Measurements from ENCODE around the gene CPPED1.

Gene CPPED1

DNA sequence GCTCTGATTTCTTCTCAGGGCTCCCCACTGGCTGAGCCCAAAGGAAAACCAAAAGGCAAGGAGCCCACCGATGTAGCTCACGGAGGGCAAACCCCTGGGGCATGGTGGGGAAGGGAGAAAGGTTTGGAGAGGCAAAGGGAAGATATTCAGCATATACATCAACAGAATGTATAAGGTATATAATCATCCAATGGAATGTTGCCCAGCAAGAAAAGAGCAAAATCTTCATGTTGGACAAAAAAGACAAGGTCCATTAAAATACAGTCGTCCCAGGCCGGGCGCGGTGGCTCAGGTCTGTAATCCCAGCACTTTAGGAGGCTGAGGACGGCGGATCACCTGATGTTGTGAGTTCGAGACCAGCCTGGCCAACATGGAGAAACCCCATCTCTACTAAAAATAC, 1.6 kb downstream of the CPPED1 start:
- Histone ChIP-seq H3K36me3 (ENCODE audit: control insufficient read depth in 2 of 2, insufficient read depth in 1 of 2, low read length in 2 of 2) (no peaks in the 10 kb centered on the region), H3K4me1 (ENCODE audit: control insufficient read depth, insufficient read depth, low read length) (no peaks in the 10 kb centered on the region), H3K27ac (ENCODE audit: extremely low read depth, low read depth, low read length) (no peak overlapping the region), H3K9me3 (ENCODE audit: control insufficient read depth, insufficient read depth, low read depth, low read length) (no peaks in the 10 kb centered on the region), H3K4me3 (ENCODE audit: low read depth, low read length) (no peak overlapping the region)
- no peak for TF ChIP-seq ZNF530 (tag by site-specific recombination; IDR thresholded peaks at IDR 0.05; ENCODE audit: low read depth)
- no peak for TF ChIP-seq ZNF701 (tag by site-specific recombination; IDR thresholded peaks at IDR 0.05)
- POLR2A ChIA-PET = no interaction called here
- CTCF ChIA-PET = no interaction called here

DNA sequence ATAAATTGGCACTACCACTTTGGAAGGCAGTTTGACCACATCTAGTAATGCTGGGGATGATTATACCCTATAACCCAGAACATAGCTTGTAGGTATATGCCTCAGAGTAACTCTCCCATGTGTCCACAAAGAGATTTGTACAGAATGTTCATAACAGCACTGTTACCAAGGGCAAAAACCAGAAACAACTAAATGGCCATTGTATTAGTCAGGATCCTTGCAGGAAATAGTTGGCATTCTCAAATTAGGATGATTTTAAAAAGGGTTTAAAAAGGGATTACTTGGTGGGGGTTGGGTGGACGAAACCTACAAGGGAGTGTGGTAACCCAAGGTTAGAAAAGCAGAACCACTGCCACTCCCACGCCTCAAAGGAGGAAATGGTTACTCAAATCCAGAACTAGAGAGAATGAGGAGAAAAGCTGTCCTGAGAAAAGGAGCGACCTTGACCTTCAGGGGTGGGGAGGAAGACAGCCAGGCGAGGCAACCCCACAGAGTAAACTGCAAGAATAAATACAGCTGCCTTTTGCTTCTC, 2.1 kb downstream of the CPPED1 start:
- Histone ChIP-seq H3K4me3 (ENCODE audit: low read depth, low read length) (no peak overlapping the region), H3K36me3 (ENCODE audit: control insufficient read depth in 2 of 2, insufficient read depth in 1 of 2, low read length in 2 of 2) (no peaks in the 10 kb centered on the region), H3K27ac (ENCODE audit: extremely low read depth, low read depth, low read length) (no peak overlapping the region), H3K4me1 (ENCODE audit: control insufficient read depth, insufficient read depth, low read length) (no peaks in the 10 kb centered on the region), H3K9me3 (ENCODE audit: control insufficient read depth, insufficient read depth, low read depth, low read length) (no peaks in the 10 kb centered on the region)
- TF ChIP-seq ZFP3 (tag by site-specific recombination; IDR thresholded peaks at IDR 0.05; ENCODE audit: low read depth) = no peak
- TF ChIP-seq ZEB2 (tag by site-specific recombination; IDR thresholded peaks at IDR 0.05) = no peak
- TF ChIP-seq RBAK (tag by site-specific recombination; IDR thresholded peaks at IDR 0.05) = no peak
- TF ChIP-seq ZNF112 (tag by site-specific recombination; IDR thresholded peaks at IDR 0.05) = no peak
- no peak for TF ChIP-seq ZNF341 (tag by site-specific recombination; IDR thresholded peaks at IDR 0.05; ENCODE audit: low read depth)
- TF ChIP-seq, protein P1, sequence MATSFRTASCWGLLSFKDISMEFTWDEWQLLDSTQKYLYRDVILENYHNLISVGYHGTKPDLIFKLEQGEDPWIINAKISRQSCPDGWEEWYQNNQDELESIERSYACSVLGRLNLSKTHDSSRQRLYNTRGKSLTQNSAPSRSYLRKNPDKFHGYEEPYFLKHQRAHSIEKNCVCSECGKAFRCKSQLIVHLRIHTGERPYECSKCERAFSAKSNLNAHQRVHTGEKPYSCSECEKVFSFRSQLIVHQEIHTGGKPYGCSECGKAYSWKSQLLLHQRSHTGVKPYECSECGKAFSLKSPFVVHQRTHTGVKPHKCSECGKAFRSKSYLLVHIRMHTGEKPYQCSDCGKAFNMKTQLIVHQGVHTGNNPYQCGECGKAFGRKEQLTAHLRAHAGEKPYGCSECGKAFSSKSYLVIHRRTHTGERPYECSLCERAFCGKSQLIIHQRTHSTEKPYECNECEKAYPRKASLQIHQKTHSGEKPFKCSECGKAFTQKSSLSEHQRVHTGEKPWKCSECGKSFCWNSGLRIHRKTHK (tag by site-specific recombination; IDR thresholded peaks at IDR 0.05) = no peak
- no peak for TF ChIP-seq ZNF510 (tag by site-specific recombination; IDR thresholded peaks at IDR 0.05; ENCODE audit: insufficient replicate concordance)
- no peak for TF ChIP-seq REST (tag by site-specific recombination; IDR thresholded peaks at IDR 0.05)
- TF ChIP-seq ZNF791 (tag by site-specific recombination; IDR thresholded peaks at IDR 0.05) = no peak
- TF ChIP-seq ZIC2 (tag by site-specific recombination; IDR thresholded peaks at IDR 0.05) = no peak
- TF ChIP-seq ZNF777 (tag by site-specific recombination; IDR thresholded peaks at IDR 0.05; ENCODE audit: borderline replicate concordance) = no peak
- no peak for TF ChIP-seq SETDB1 (IDR thresholded peaks at IDR 0.05; ENCODE audit: insufficient read length, low read length)
- no peak for TF ChIP-seq ZNF629 (tag by site-specific recombination; IDR thresholded peaks at IDR 0.05)
- TF ChIP-seq ZSCAN23 (tag by site-specific recombination; IDR thresholded peaks at IDR 0.05) = no peak
- TF ChIP-seq WT1 (tag by site-specific recombination; IDR thresholded peaks at IDR 0.05) = no peak
- TF ChIP-seq GFI1B (tag by site-specific recombination; IDR thresholded peaks at IDR 0.05) = no peak
- no peak for TF ChIP-seq ZNF335 (tag by site-specific recombination; conservative IDR thresholded peaks at IDR 0.05)
- no peak for TF ChIP-seq KLF7 (tag by site-specific recombination; IDR thresholded peaks at IDR 0.05; ENCODE audit: borderline replicate concordance)
- no peak for TF ChIP-seq SCRT1 (tag by site-specific recombination; IDR thresholded peaks at IDR 0.05; ENCODE audit: borderline replicate concordance)
- ChIA-PET POLR2A (no interaction called here), CTCF (no interaction called here)
